NCI-H524 treated with DMSO at 0.1 percent for 48 hours (cell line): ENCODE measurements around the gene AIP.
"Not testable (repeated sequence)": the region's sequence is repeated elsewhere in the genome, so short reads cannot be mapped to it uniquely, and the experiment has no call there.

Source experiments
- DNase-seq: peaks from one replicate; lab custom pipeline; 2025; lab: John Stamatoyannopoulos, UW

The AIP gene

GRCh38 chr11:67449116-67449844 lies 33.5 kb upstream of the AIP start:
- no peak for DNase-seq

- DNase-seq = no peak
Observed at GRCh38 chr11:67450796-67451657, 31.8 kb upstream of the AIP start.

GRCh38 chr11:67451658-67451976 lies 31.2 kb upstream of the AIP start:
- DNase-seq = no peak

- DNase-seq = no peak
Observed at GRCh38 chr11:67452141-67452952, 30.5 kb upstream of the AIP start, which contains the start of gene GPR152. Gene GPR152, minus strand, starts transcription at chr11:67452729. Its CDS starts 5 bp downstream, at chr11:67452724.

GRCh38 chr11:67453816-67454732 lies 28.8 kb upstream of the AIP start:
- DNase-seq = no peak

GRCh38 chr11:67455054-67455453 lies 27.8 kb upstream of the AIP start, which contains the start of gene CABP4:
Gene CABP4, plus strand, starts transcription at chr11:67455354. Its CDS starts 70 bp downstream, at chr11:67455424.
- DNase-seq = no peak

- no peak for DNase-seq
Observed at GRCh38 chr11:67456068-67456705, 26.6 kb upstream of the AIP start.

- no peak for DNase-seq
Observed at GRCh38 chr11:67457453-67457852, 25.4 kb upstream of the AIP start.

GRCh38 chr11:67458266-67458665 lies 24.6 kb upstream of the AIP start:
- no peak for DNase-seq

- no peak for DNase-seq
Observed at GRCh38 chr11:67463186-67463585, 19.6 kb upstream of the AIP start.

- DNase-seq = no peak
Observed at GRCh38 chr11:67463680-67464410, 19.0 kb upstream of the AIP start.

GRCh38 chr11:67464411-67465188 lies 18.2 kb upstream of the AIP start:
- DNase-seq = peak; percentile 46

GRCh38 chr11:67465189-67465510 lies 17.7 kb upstream of the AIP start:
- no peak for DNase-seq

GRCh38 chr11:67465530-67465929 lies 17.3 kb upstream of the AIP start:
- not testable (repeated sequence) for DNase-seq

GRCh38 chr11:67466367-67466766 lies 16.5 kb upstream of the AIP start:
- no peak for DNase-seq

- DNase-seq = no peak
Observed at GRCh38 chr11:67466962-67467771, 15.7 kb upstream of the AIP start.

GRCh38 chr11:67468056-67468455 lies 14.8 kb upstream of the AIP start:
- DNase-seq = no peak

GRCh38 chr11:67468456-67468758 lies 14.4 kb upstream of the AIP start:
- no peak for DNase-seq
